Activated T-cell treated with anti-CD3 and anti-CD28 coated beads, Interleukin-2, amount 50 U/mL, for 4 hours (primary cell): Measurements from ENCODE around the gene HOXA7. TPM values are rescaled to one million over a fixed set of nuclear protein-coding genes. Genes with fewer than 3 reads are reported as not detected.
A peak's percentile ranks its signal among the peaks of the same experiment; 100 is the strongest.

Experiments
- ATAC-seq, 2 donors: fragments of 200-7000 bp; cut with Tn5 transposase; one replicate each; pipeline ENCODE4 v1.10.0; 2021
- DNase-seq: peaks from one replicate; pipeline ENCODE4 v3.0.0-alpha.2; 2020
- H3K27me3 Mint-ChIP-seq: one replicate; pipeline ENCODE4 v1.8.0; 2021; ENCODE audit warnings: low read depth, mixed read lengths
- H3K36me3 Mint-ChIP-seq: one replicate; pipeline ENCODE4 v1.8.0; 2022; ENCODE audit warnings: mixed read lengths; ENCODE audit not compliant: insufficient read depth
- H3K4me1 Mint-ChIP-seq: one replicate; pipeline ENCODE4 v1.8.0; 2021; ENCODE audit warnings: low read depth, mixed read lengths
- H3K4me3 Mint-ChIP-seq: one replicate; pipeline ENCODE4 v1.8.0; 2021; ENCODE audit warnings: mild to moderate bottlenecking, moderate library complexity, mixed read lengths
- H3K9me3 Mint-ChIP-seq: one replicate; pipeline ENCODE4 v1.8.0; 2021; ENCODE audit warnings: mixed read lengths
- total RNA-seq, 3 donors: library from RNA; stranded (reverse); gene quantifications; one replicate each; pipeline ENCODE4 v1.2.1, GENCODE V29; 2021

Gene HOXA7
- total RNA-seq, 3 donors from 2014 or later: not detected

- H3K27me3 Mint-ChIP-seq: peaks cover 90% of the 10 kb centered on the region
- no peaks in the 10 kb centered on the region for H3K36me3 Mint-ChIP-seq
- no peak for DNase-seq
- H3K4me1 Mint-ChIP-seq: peaks cover 52% of the 10 kb centered on the region
- H3K4me3 Mint-ChIP-seq: peak overlapping the region; percentile 68
- no peak for ATAC-seq
- no peaks in the 10 kb centered on the region for H3K9me3 Mint-ChIP-seq
Measured at GRCh38 chr7:27188386-27189294, 32.2 kb upstream of the HOXA7 start.

GRCh38 chr7:27187475-27188385, 31.3 kb upstream of the HOXA7 start:
- peak overlapping the region; percentile 68 for H3K4me3 Mint-ChIP-seq

GRCh38 chr7:27186668-27187474, 30.4 kb upstream of the HOXA7 start:
- peaks cover 92% of the 10 kb centered on the region for H3K27me3 Mint-ChIP-seq
- DNase-seq: no peak
- ATAC-seq: no peak
- no peak overlapping the region for H3K4me3 Mint-ChIP-seq
- no peaks in the 10 kb centered on the region for H3K9me3 Mint-ChIP-seq
- peaks cover 46% of the 10 kb centered on the region for H3K4me1 Mint-ChIP-seq
- no peaks in the 10 kb centered on the region for H3K36me3 Mint-ChIP-seq

More at GRCh38 chr7:27187475-27188385, 31.3 kb upstream of the HOXA7 start:
- H3K36me3 Mint-ChIP-seq: no peaks in the 10 kb centered on the region
- H3K4me1 Mint-ChIP-seq: peaks cover 49% of the 10 kb centered on the region
- ATAC-seq: no peak
- no peaks in the 10 kb centered on the region for H3K9me3 Mint-ChIP-seq
- peaks cover 91% of the 10 kb centered on the region for H3K27me3 Mint-ChIP-seq
- DNase-seq: no peak

- H3K9me3 Mint-ChIP-seq: no peaks in the 10 kb centered on the region
- H3K4me3 Mint-ChIP-seq: peak overlapping the region; percentile 64
- H3K36me3 Mint-ChIP-seq: no peaks in the 10 kb centered on the region
- no peak for ATAC-seq
- peaks cover 91% of the 10 kb centered on the region for H3K27me3 Mint-ChIP-seq
- no peak for DNase-seq
- peaks cover 46% of the 10 kb centered on the region for H3K4me1 Mint-ChIP-seq
Measured at GRCh38 chr7:27185854-27186667, 29.6 kb upstream of the HOXA7 start.

- peaks cover 46% of the 10 kb centered on the region for H3K4me1 Mint-ChIP-seq
- no peak for ATAC-seq
- no peak for DNase-seq
- no peaks in the 10 kb centered on the region for H3K36me3 Mint-ChIP-seq
- H3K27me3 Mint-ChIP-seq: peaks cover 87% of the 10 kb centered on the region
- H3K9me3 Mint-ChIP-seq: no peaks in the 10 kb centered on the region
- H3K4me3 Mint-ChIP-seq: peak within 1 kb of the TSS; percentile 64
Measured at GRCh38 chr7:27185013-27185853, 28.8 kb upstream of the HOXA7 start, which contains the start of gene HOXA11. HOXA11 (minus strand) TSS chr7:27185232; CDS start chr7:27185144, 88 bp downstream.

- H3K4me1 Mint-ChIP-seq: peaks cover 47% of the 10 kb centered on the region
- no peaks in the 10 kb centered on the region for H3K9me3 Mint-ChIP-seq
- peak overlapping the region; percentile 64 for H3K4me3 Mint-ChIP-seq
- H3K36me3 Mint-ChIP-seq: no peaks in the 10 kb centered on the region
- H3K27me3 Mint-ChIP-seq: peaks cover 84% of the 10 kb centered on the region
- DNase-seq (no peak), ATAC-seq (no peak)
Measured at GRCh38 chr7:27184337-27185012, 28.0 kb upstream of the HOXA7 start.

- Mint-ChIP-seq H3K4me3 (peak overlapping the region; percentile 61), H3K4me1 (peaks cover 44% of the 10 kb centered on the region), H3K9me3 (no peaks in the 10 kb centered on the region), H3K27me3 (peaks cover 85% of the 10 kb centered on the region), H3K36me3 (no peaks in the 10 kb centered on the region)
- ATAC-seq: no peak
- DNase-seq: no peak
Measured at GRCh38 chr7:27183682-27184336, 27.3 kb upstream of the HOXA7 start.

GRCh38 chr7:27182861-27183681, 26.6 kb upstream of the HOXA7 start:
- Mint-ChIP-seq H3K4me1 (peaks cover 37% of the 10 kb centered on the region), H3K4me3 (no peak overlapping the region), H3K9me3 (no peaks in the 10 kb centered on the region), H3K36me3 (no peaks in the 10 kb centered on the region), H3K27me3 (peaks cover 82% of the 10 kb centered on the region)
- no peak for DNase-seq
- no peak for ATAC-seq

- Mint-ChIP-seq H3K4me3 (no peak overlapping the region), H3K36me3 (no peaks in the 10 kb centered on the region), H3K27me3 (peaks cover 82% of the 10 kb centered on the region), H3K4me1 (peaks cover 30% of the 10 kb centered on the region), H3K9me3 (no peaks in the 10 kb centered on the region)
- ATAC-seq: no peak
- no peak for DNase-seq
Measured at GRCh38 chr7:27182285-27182841, 25.9 kb upstream of the HOXA7 start.

- H3K9me3 Mint-ChIP-seq: no peaks in the 10 kb centered on the region
- H3K4me1 Mint-ChIP-seq: peaks cover 28% of the 10 kb centered on the region
- H3K36me3 Mint-ChIP-seq: no peaks in the 10 kb centered on the region
- peaks cover 81% of the 10 kb centered on the region for H3K27me3 Mint-ChIP-seq
- DNase-seq (no peak), ATAC-seq (no peak)
- H3K4me3 Mint-ChIP-seq: no peak overlapping the region
Measured at GRCh38 chr7:27181795-27182275, 25.4 kb upstream of the HOXA7 start.
